GM23248 (cell line): Measurements from ENCODE around the gene CCM2. TPM values are rescaled to one million over a fixed set of nuclear protein-coding genes. Genes with fewer than 3 reads are reported as not detected.

Experiments used
- DNase-seq: peaks from one replicate; pipeline ENCODE4 v3.0.0-alpha.2; 2015
- H2AFZ ChIP-seq: fragments of 200-600 bp; sonication (generic); 2 replicates; pipeline ENCODE4 v1.6.1; 2016; ENCODE audit warnings: antibody characterized with exemption
- H3F3A ChIP-seq: fragments of 200-600 bp; sonication (generic); 2 replicates; pipeline ENCODE4 v1.6.1; 2016; ENCODE audit warnings: mild to moderate bottlenecking, antibody characterized with exemption, mixed run types; ENCODE audit not compliant: insufficient read depth
- H3K27ac ChIP-seq: fragments of 200-600 bp; sonication (generic); 2 replicates; pipeline ENCODE4 v1.5.1; 2016; ENCODE audit warnings: mild to moderate bottlenecking
- H3K27me3 ChIP-seq: fragments of 200-600 bp; sonication (generic); replicated peaks from 2 replicates; pipeline ENCODE4 v1.6.1; 2016; ENCODE audit warnings: mild to moderate bottlenecking; ENCODE audit not compliant: insufficient read depth
- H3K36me3 ChIP-seq: fragments of 200-600 bp; sonication (generic); 2 replicates; pipeline ENCODE4 v1.6.1; 2016; ENCODE audit warnings: low read depth, mild to moderate bottlenecking
- H3K4me1 ChIP-seq: fragments of 200-600 bp; sonication (generic); 2 replicates; pipeline ENCODE4 v1.6.1; 2016; ENCODE audit warnings: mild to moderate bottlenecking; ENCODE audit not compliant: insufficient read depth
- H3K4me2 ChIP-seq: fragments of 200-600 bp; sonication (generic); one replicate; pipeline ENCODE4 v1.6.1; 2016; ENCODE audit warnings: mild to moderate bottlenecking; ENCODE audit not compliant: unreplicated experiment
- H3K4me3 ChIP-seq: fragments of 200-600 bp; sonication (generic); 2 replicates; pipeline ENCODE4 v1.5.1; 2016; ENCODE audit warnings: mild to moderate bottlenecking
- H3K79me2 ChIP-seq: fragments of 200-600 bp; sonication (generic); 2 replicates; pipeline ENCODE4 v1.6.1; 2016; ENCODE audit warnings: mild to moderate bottlenecking; ENCODE audit not compliant: insufficient read depth
- H3K9ac ChIP-seq: fragments of 200-600 bp; sonication (generic); 2 replicates; pipeline ENCODE4 v1.6.1; 2016; ENCODE audit warnings: mild to moderate bottlenecking
- H3K9me2 ChIP-seq: fragments of 200-600 bp; sonication (generic); 2 replicates; pipeline ENCODE4 v1.6.1; 2016; ENCODE audit warnings: mixed run types, mild to moderate bottlenecking, moderate library complexity; ENCODE audit not compliant: insufficient read depth
- H3K9me3 ChIP-seq: fragments of 200-600 bp; sonication (generic); one replicate; pipeline ENCODE4 v1.6.1; 2017; ENCODE audit warnings: low read depth
- H4K20me1 ChIP-seq: fragments of 200-600 bp; sonication (generic); 2 replicates; pipeline ENCODE4 v1.6.0; 2016; ENCODE audit not compliant: insufficient read depth
- EZH2 ChIP-seq: fragments of 200-600 bp; sonication (generic); IDR thresholded peaks from 2 replicates; pipeline ENCODE4 v1.6.1; 2018; ENCODE audit warnings: antibody characterized with exemption, mild to moderate bottlenecking; ENCODE audit not compliant: insufficient read depth, poor library complexity, severe bottlenecking
- EZH2phosphoT487 ChIP-seq: fragments of 200-600 bp; sonication (generic); IDR thresholded peaks from 2 replicates; pipeline ENCODE4 v1.6.1; 2018; ENCODE audit warnings: antibody characterized with exemption, moderate library complexity, mild to moderate bottlenecking, low read depth; ENCODE audit not compliant: insufficient read depth
- WGBS, 2 experiments: methylation state at CpG; one replicate each; pipeline ENCODE4 v1.1.6; 2015 to 2017; ENCODE audit warnings: low lambda C conversion rate in 2 of 2, low coverage in 1 of 2; ENCODE audit errors: missing lambda C conversion rate in 2 of 2; 5-methylcytosine and 5-hydroxymethylcytosine counted together
- in situ Hi-C: fragments of 300-500 bp; cut with MboI; formaldehyde crosslinking; loops from 2 replicates; pipeline ENCODE4 v1.15.0; 2020
- polyA plus RNA-seq: library from polyadenylated mRNA; unstranded; fragments of >200 nt; fragmentation: Nextera tagmentation; extraction: Ambion mirVana; gene quantifications from 2 replicates; pipeline ENCODE4 v1.2.1, GENCODE V29; 2016
- total RNA-seq: library from RNA; depleted of rRNA; stranded (reverse); fragments of >200 nt; shearing (Covaris generic); gene quantifications from 2 replicates; pipeline ENCODE4 v1.2.3, GENCODE V29; 2014

CCM2 gene
- total and polyA plus RNA-seq, 2 experiments from 2014 or later: 63.8 to 69.3 TPM

DNA sequence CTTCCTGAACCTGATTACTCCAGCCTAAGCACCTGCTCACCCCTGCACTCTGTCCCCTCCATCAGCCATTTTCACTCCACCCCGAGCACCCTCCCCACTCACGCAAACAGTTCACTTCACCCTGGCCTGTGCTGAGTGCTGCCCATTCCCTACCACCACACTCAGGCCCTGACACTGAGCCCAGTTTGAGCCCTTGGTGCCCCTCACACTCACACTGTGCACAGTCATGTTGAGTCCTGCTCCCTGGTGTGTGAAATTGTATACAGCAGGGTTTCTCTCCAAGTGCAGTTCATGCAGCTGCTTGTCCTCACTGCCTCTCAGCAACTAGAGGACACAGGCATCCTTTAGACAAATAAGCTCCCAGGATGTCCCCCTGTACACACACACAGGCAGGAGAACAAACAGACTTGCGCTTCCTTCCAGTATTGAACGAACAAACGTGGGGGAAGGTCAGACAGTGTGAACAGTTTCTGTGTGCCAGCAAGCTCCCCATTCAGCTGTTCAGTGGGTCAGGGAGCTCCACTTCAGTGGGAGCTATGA lies 28.0 kb upstream of the CCM2 start:
- Histone ChIP-seq H3F3A (no peaks in the 10 kb centered on the region), H3K4me1 (no peaks in the 10 kb centered on the region), H3K9me2 (no peaks in the 10 kb centered on the region), H2AFZ (no peak overlapping the region), H3K9me3 (no peaks in the 10 kb centered on the region), H3K4me3 (no peak overlapping the region), H3K4me2 (no peak overlapping the region), H3K79me2 (no peaks in the 10 kb centered on the region), H3K27me3 (no peaks in the 10 kb centered on the region), H3K36me3 (no peaks in the 10 kb centered on the region), H3K9ac (no peak overlapping the region), H4K20me1 (no peaks in the 10 kb centered on the region), H3K27ac (no peak overlapping the region)
- 71 to 77% methylated on average over 5 of the region's 5 CpGs for WGBS, 2 experiments
- in situ Hi-C loops: no loop called here
- DNase-seq: no peak
- TF ChIP-seq EZH2: no peak
- no peak for TF ChIP-seq EZH2phosphoT487

DNA sequence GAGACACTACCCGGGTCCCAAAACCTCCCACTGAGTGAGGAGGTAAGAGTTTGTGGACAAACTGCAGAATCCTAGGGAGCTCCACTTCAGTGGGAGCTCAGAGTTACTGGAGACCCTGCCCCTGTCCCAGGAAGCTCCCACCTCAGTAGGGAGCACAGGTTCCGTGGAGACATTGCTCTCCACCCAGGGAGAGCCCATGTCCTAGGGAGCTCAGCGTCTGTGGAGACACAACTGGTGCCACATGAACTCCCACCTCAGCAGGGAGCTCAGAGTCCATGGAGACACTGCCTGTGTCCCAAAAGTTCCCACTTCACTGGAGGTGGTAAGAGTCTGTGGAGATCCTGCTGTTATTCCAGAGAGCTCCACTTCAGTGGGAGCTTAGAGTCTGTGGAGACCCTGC lies 27.4 kb upstream of the CCM2 start:
- Histone ChIP-seq H3F3A (no peaks in the 10 kb centered on the region), H3K27me3 (no peaks in the 10 kb centered on the region), H3K9me3 (no peaks in the 10 kb centered on the region), H3K36me3 (no peaks in the 10 kb centered on the region), H2AFZ (no peak overlapping the region), H3K27ac (no peak overlapping the region), H3K79me2 (no peaks in the 10 kb centered on the region), H3K9me2 (no peaks in the 10 kb centered on the region), H4K20me1 (no peaks in the 10 kb centered on the region), H3K4me1 (no peaks in the 10 kb centered on the region), H3K4me3 (no peak overlapping the region), H3K9ac (no peak overlapping the region), H3K4me2 (no peak overlapping the region)
- DNase-seq: no peak
- 54 to 64% methylated on average over 3 of the region's 3 CpGs for whole genome bisulfite sequencing, 2 experiments
- TF ChIP-seq EZH2 (no peak), EZH2phosphoT487 (no peak)
- in situ Hi-C loops: no loop called here

DNA sequence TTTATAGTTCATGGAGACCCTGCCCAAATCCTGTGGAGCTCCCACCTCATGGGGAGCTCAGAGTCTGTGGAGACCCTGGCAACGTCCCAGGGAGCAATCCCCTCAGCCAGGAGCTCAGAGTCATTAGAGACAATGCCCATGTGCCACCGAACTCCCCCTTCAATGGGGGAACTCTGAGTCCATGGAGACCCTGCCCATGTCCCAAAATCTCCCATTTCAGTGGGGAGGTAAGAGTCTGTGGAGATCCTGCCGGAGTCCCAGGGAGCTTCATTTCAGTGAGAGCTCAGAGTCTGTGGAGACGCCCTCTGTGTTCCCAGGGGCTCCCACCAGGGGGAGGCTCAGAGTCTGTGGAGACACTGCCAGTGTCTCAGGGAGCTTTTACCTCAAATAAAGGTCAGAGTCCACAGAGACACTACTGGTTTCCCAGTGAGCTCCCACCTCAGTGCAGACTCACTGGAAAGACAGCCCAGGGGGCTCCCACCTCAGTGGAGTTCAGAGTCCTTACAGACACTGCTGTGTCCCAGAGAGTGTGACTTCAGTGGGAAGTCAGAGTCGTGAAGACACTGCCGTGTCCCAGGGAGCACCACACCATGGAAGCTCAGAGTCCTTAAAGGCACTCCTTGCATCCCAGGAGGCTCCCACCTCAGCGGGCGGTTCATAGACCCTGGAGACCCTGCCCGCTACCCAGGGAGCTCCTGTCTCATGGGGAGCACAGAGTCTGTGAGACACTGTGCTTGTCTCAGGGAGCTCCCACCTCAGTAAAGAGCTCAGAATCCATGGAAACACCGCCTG lies 26.2 kb upstream of the CCM2 start:
- H4K20me1 ChIP-seq: no peaks in the 10 kb centered on the region
- no peak overlapping the region for H3K27ac ChIP-seq
- TF ChIP-seq EZH2phosphoT487: no peak
- TF ChIP-seq EZH2: no peak
- H3K4me2 ChIP-seq: no peak overlapping the region
- H3K79me2 ChIP-seq: no peaks in the 10 kb centered on the region
- H2AFZ ChIP-seq: no peak overlapping the region
- no peaks in the 10 kb centered on the region for H3K9me3 ChIP-seq
- no peaks in the 10 kb centered on the region for H3K4me1 ChIP-seq
- WGBS, 2 experiments: 54 to 55% methylated on average over 8 to 10 of the region's 10 CpGs
- no peak overlapping the region for H3K9ac ChIP-seq
- H3K27me3 ChIP-seq: no peaks in the 10 kb centered on the region
- DNase-seq: peak; percentile 66
- no peak overlapping the region for H3K4me3 ChIP-seq
- no peaks in the 10 kb centered on the region for H3K36me3 ChIP-seq
- in situ Hi-C loops: no loop called here
- no peaks in the 10 kb centered on the region for H3F3A ChIP-seq
- H3K9me2 ChIP-seq: no peaks in the 10 kb centered on the region

DNA sequence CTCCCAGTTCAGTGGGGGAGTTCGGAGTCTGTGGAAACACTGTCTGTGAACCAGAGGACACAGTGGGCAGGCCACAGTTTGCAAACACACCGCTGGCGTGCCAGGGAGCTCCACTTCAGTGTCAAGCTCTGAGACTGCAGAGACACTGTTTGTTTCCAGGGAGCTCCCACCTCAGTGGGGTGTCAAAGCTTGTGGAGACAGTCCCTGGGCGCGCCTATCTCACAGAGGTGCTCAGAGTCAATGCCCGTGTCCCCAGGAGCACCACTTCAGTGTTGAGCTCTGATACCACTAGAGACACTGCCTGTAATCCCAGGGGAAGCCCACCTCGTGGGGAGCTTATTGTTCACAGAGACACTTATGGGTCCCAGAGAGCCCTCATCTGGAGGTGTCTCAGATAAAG lies 25.5 kb upstream of the CCM2 start:
- in situ Hi-C loops: no loop called here
- H3K4me1 ChIP-seq: peaks cover 2% of the 10 kb centered on the region; the same call in 1 of the 2 replicates
- no peak overlapping the region for H3K9ac ChIP-seq
- H3K79me2 ChIP-seq: no peaks in the 10 kb centered on the region
- no peak for DNase-seq
- TF ChIP-seq EZH2phosphoT487 (no peak), EZH2 (no peak)
- H3K4me2 ChIP-seq: no peak overlapping the region
- no peak overlapping the region for H3K4me3 ChIP-seq
- H3K9me3 ChIP-seq: no peaks in the 10 kb centered on the region
- H3K36me3 ChIP-seq: no peaks in the 10 kb centered on the region
- no peaks in the 10 kb centered on the region for H3K9me2 ChIP-seq
- no peaks in the 10 kb centered on the region for H4K20me1 ChIP-seq
- H3K27me3 ChIP-seq: no peaks in the 10 kb centered on the region
- 79 to 83% methylated on average over 7 of the region's 7 CpGs for WGBS, 2 experiments
- no peak overlapping the region for H2AFZ ChIP-seq
- H3F3A ChIP-seq: no peaks in the 10 kb centered on the region
- H3K27ac ChIP-seq: no peak overlapping the region
